Suprapubic skin (tissue), 4 donors: ENCODE results near the gene AMOTL1.

ENCODE experiments used
- EP300 ChIP-seq: sonication (generic); formaldehyde crosslinking; IDR thresholded peaks from one replicate; pipeline ENCODE4 v1.6.1; 2017; ENCODE audit warnings: antibody characterized with exemption
- POLR2A ChIP-seq, 2 donors: fragments of 450-650 bp; IDR thresholded peaks; one replicate each; pipeline ENCODE4 v1.6.1; 2017; ENCODE audit warnings: antibody characterized with exemption in 2 of 2, mild to moderate bottlenecking in 2 of 2, moderate library complexity in 2 of 2
- POLR2AphosphoS5 ChIP-seq, 3 donors: sonication (generic); formaldehyde crosslinking; IDR thresholded peaks; one replicate each; pipeline ENCODE4 v1.6.1; 2017; ENCODE audit warnings: antibody characterized with exemption in 3 of 3
- TF ChIP-seq, protein P1 (sequence below), 2 donors: fragments of 200-600 bp in 1 of 2; fragments of 450-650 bp in 1 of 2; sonication (generic) in 1 of 2; IDR thresholded peaks; one replicate each; pipeline ENCODE4 v1.5.1; 2016 to 2019; ENCODE audit warnings: antibody characterized with exemption in 2 of 2, mild to moderate bottlenecking in 1 of 2, moderate library complexity in 1 of 2

GRCh38 chr11:94759522-94759921, 8.6 kb upstream of the AMOTL1 start:
- TF ChIP-seq, protein P1, sequence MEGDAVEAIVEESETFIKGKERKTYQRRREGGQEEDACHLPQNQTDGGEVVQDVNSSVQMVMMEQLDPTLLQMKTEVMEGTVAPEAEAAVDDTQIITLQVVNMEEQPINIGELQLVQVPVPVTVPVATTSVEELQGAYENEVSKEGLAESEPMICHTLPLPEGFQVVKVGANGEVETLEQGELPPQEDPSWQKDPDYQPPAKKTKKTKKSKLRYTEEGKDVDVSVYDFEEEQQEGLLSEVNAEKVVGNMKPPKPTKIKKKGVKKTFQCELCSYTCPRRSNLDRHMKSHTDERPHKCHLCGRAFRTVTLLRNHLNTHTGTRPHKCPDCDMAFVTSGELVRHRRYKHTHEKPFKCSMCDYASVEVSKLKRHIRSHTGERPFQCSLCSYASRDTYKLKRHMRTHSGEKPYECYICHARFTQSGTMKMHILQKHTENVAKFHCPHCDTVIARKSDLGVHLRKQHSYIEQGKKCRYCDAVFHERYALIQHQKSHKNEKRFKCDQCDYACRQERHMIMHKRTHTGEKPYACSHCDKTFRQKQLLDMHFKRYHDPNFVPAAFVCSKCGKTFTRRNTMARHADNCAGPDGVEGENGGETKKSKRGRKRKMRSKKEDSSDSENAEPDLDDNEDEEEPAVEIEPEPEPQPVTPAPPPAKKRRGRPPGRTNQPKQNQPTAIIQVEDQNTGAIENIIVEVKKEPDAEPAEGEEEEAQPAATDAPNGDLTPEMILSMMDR (IDR thresholded peaks at IDR 0.05): no peak
- TF ChIP-seq POLR2A (IDR thresholded peaks at IDR 0.05): no peak
- no peak for TF ChIP-seq POLR2AphosphoS5 (IDR thresholded peaks at IDR 0.05)
- no peak for TF ChIP-seq EP300
